Common myeloid progenitor, CD34-positive (primary cell): Measurements from ENCODE around the gene LCE3C. TPM values are rescaled to one million over a fixed set of nuclear protein-coding genes. Genes with fewer than 3 reads are reported as not detected.
"Not testable (repeated sequence)": the region's sequence is repeated elsewhere in the genome, so short reads cannot be mapped to it uniquely, and the experiment has no call there.

Experiments
- CTCF ChIA-PET: fragments of 350-600 bp; sonication (Branson Sonifier 250); formaldehyde crosslinking; loops from one replicate; lab custom pipeline; 2021; ENCODE audit warnings: antibody characterized with exemption; lab: Charles Lee
- POLR2A ChIA-PET: fragments of 350-600 bp; sonication (Branson Sonifier 250); formaldehyde crosslinking; loops from one replicate; lab custom pipeline; 2021; ENCODE audit warnings: antibody characterized with exemption; lab: Charles Lee
- DNase-seq, 3 donors: peaks; one replicate each; pipeline versions ENCODE4 v3.0.0 to v3.0.0-alpha.2; 2013
- H3K27ac ChIP-seq, 2 experiments: 1 replicate in 1 of 2; 2 replicates in 1 of 2; pipeline ENCODE4 v1.7.0; 2013; ENCODE audit warnings: inconsistent platforms in 2 of 2, low read length in 2 of 2, mild to moderate bottlenecking in 2 of 2, low read depth in 1 of 2, moderate library complexity in 1 of 2; ENCODE audit not compliant: severe bottlenecking in 2 of 2, insufficient read depth in 1 of 2, poor library complexity in 1 of 2
- H3K27me3 ChIP-seq, 5 experiments: replicated peaks in 2 of 5; 1 replicate in 3 of 5; 2 replicates in 2 of 5; pipeline versions ENCODE4 v1.6.1 to v1.7.0; 2013; ENCODE audit warnings: low read length in 4 of 5, mild to moderate bottlenecking in 2 of 5, moderate library complexity in 2 of 5, inconsistent platforms in 1 of 5; ENCODE audit not compliant: insufficient read depth in 5 of 5, control insufficient read depth in 4 of 5
- H3K36me3 ChIP-seq, 4 experiments: 1 replicate in 2 of 4; 2 replicates in 2 of 4; pipeline versions ENCODE4 v1.6.1 to v1.7.0; 2013; ENCODE audit warnings: low read length in 3 of 4, control low read depth in 1 of 4, mild to moderate bottlenecking in 1 of 4; ENCODE audit not compliant: control insufficient read depth in 4 of 4, insufficient read depth in 4 of 4
- H3K4me1 ChIP-seq, 4 experiments: 1 replicate in 3 of 4; 2 replicates in 1 of 4; pipeline versions ENCODE4 v1.6.1 to v1.7.1; 2013; ENCODE audit warnings: low read length in 3 of 4, mild to moderate bottlenecking in 3 of 4, control low read depth in 1 of 4, inconsistent platforms in 1 of 4, moderate library complexity in 1 of 4; ENCODE audit not compliant: control insufficient read depth in 4 of 4, insufficient read depth in 4 of 4; ENCODE audit errors: control extremely low read depth in 1 of 4
- H3K4me3 ChIP-seq, 7 experiments: 1 replicate in 4 of 7; 2 replicates in 3 of 7; pipeline versions ENCODE4 v1.5.1 to v1.7.0; 2013; ENCODE audit warnings: mild to moderate bottlenecking in 7 of 7, low read length in 6 of 7, moderate library complexity in 6 of 7, inconsistent platforms in 2 of 7, low read depth in 2 of 7, control low read depth in 1 of 7; ENCODE audit not compliant: insufficient read depth in 4 of 7, control insufficient read depth in 1 of 7; ENCODE audit errors: extremely low read depth in 1 of 7
- H3K9me3 ChIP-seq, 5 experiments: 1 replicate in 4 of 5; 2 replicates in 1 of 5; pipeline versions ENCODE4 v1.6.1 to v1.7.1; 2013; ENCODE audit warnings: low read length in 4 of 5, mild to moderate bottlenecking in 2 of 5, inconsistent platforms in 1 of 5, low read depth in 1 of 5, moderate library complexity in 1 of 5; ENCODE audit not compliant: control insufficient read depth in 4 of 5, insufficient read depth in 2 of 5; ENCODE audit errors: control extremely low read depth in 1 of 5
- WGBS: methylation state at CpG from one replicate; pipeline ENCODE4 v1.1.5; 2013; ENCODE audit not compliant: insufficient coverage; 5-methylcytosine and 5-hydroxymethylcytosine counted together
- polyA plus RNA-seq: library from polyadenylated mRNA; unstranded; fragments of 120-200 nt; gene quantifications from one replicate; pipeline ENCODE4 v1.2.1, GENCODE V29; 2013

The LCE3C gene
- not detected for polyA plus RNA-seq

- Histone ChIP-seq H3K4me1 (no peaks in the 10 kb centered on the region), H3K4me3 (no peak within 1 kb of the TSS), H3K27ac (no peak within 1 kb of the TSS), H3K36me3 (no peaks in the 10 kb centered on the region), H3K27me3 (no peaks in the 10 kb centered on the region), H3K9me3 (no peaks in the 10 kb centered on the region)
- WGBS: no CpG with 5 or more reads among the region's 4 CpGs
- no peak for DNase-seq
- ChIA-PET POLR2A (no interaction called here), CTCF (no interaction called here)
Observed at GRCh38 chr1:152599934-152600333, at the start of gene LCE3C. Gene LCE3C, plus strand, starts transcription at chr1:152600234. Its CDS starts 498 bp downstream, at chr1:152600732.

- POLR2A ChIA-PET: no interaction called here
- CTCF ChIA-PET: no interaction called here
- DNase-seq: no peak
- H3K27me3 ChIP-seq: peaks cover 0 to 2% (median 0%) of the 10 kb centered on the region in 5 experiments
- H3K4me1 ChIP-seq: no peaks in the 10 kb centered on the region
- no peak overlapping the region for H3K4me3 ChIP-seq
- WGBS: 83% methylated on average over 1 of the region's 2 CpGs
- H3K36me3 ChIP-seq: no peaks in the 10 kb centered on the region
- H3K27ac ChIP-seq: no peak overlapping the region
- peaks cover 0 to 8% (median 0%) of the 10 kb centered on the region in 5 experiments for H3K9me3 ChIP-seq
Observed at GRCh38 chr1:152565115-152565514, 34.9 kb upstream of the LCE3C start.

- DNase-seq: no peak
- Histone ChIP-seq H3K9me3 (peaks cover 0 to 8% (median 0%) of the 10 kb centered on the region in 5 experiments), H3K4me1 (no peaks in the 10 kb centered on the region), H3K36me3 (no peaks in the 10 kb centered on the region), H3K4me3 (no peak overlapping the region), H3K27me3 (peaks cover 0 to 2% (median 0%) of the 10 kb centered on the region in 5 experiments), H3K27ac (no peak overlapping the region)
- ChIA-PET CTCF (no interaction called here), POLR2A (no interaction called here)
- 83% methylated on average over 2 of the region's 14 CpGs for WGBS
Observed at GRCh38 chr1:152565535-152566215, 34.4 kb upstream of the LCE3C start.

GRCh38 chr1:152566681-152567080, 33.4 kb upstream of the LCE3C start, which contains the start of gene LCE3E:
Gene LCE3E, minus strand, starts transcription at chr1:152566780. Its CDS starts 572 bp downstream, at chr1:152566208.
- 100% methylated on average over 1 of the region's 1 CpG for WGBS
- Histone ChIP-seq H3K9me3 (peaks cover 0 to 8% (median 0%) of the 10 kb centered on the region in 5 experiments), H3K4me1 (no peaks in the 10 kb centered on the region), H3K27me3 (peaks cover 0 to 2% (median 0%) of the 10 kb centered on the region in 5 experiments), H3K36me3 (no peaks in the 10 kb centered on the region), H3K4me3 (no peak within 1 kb of the TSS), H3K27ac (no peak within 1 kb of the TSS)
- ChIA-PET POLR2A (no interaction called here), CTCF (no interaction called here)
- no peak for DNase-seq

- no peak for DNase-seq
- WGBS: 88% methylated on average over 2 of the region's 2 CpGs
- H3K9me3 ChIP-seq: no peaks in the 10 kb centered on the region
- no peaks in the 10 kb centered on the region for H3K4me1 ChIP-seq
- H3K27me3 ChIP-seq: peaks cover 0 to 16% (median 3%) of the 10 kb centered on the region in 5 experiments
- CTCF ChIA-PET: no interaction called here
- POLR2A ChIA-PET: no interaction called here
- H3K4me3 ChIP-seq: no peak overlapping the region
- H3K36me3 ChIP-seq: no peaks in the 10 kb centered on the region
- no peak overlapping the region for H3K27ac ChIP-seq
Observed at GRCh38 chr1:152577168-152577567, 22.9 kb upstream of the LCE3C start.

- H3K4me1 ChIP-seq, CTCF ChIA-PET, H3K27ac ChIP-seq, H3K9me3 ChIP-seq, DNase-seq, H3K4me3 ChIP-seq, H3K36me3 ChIP-seq, POLR2A ChIA-PET: not testable (repeated sequence)
- H3K27me3 ChIP-seq: peaks cover 0 to 12% (median 0%) of the 10 kb centered on the region in 5 experiments
- 93% methylated on average over 5 of the region's 9 CpGs for WGBS
Observed at GRCh38 chr1:152579526-152579925, 20.5 kb upstream of the LCE3C start.

- CTCF ChIA-PET: no interaction called here
- no peak within 1 kb of the TSS for H3K4me3 ChIP-seq
- no peak within 1 kb of the TSS for H3K27ac ChIP-seq
- no peaks in the 10 kb centered on the region for H3K36me3 ChIP-seq
- no peaks in the 10 kb centered on the region for H3K4me1 ChIP-seq
- H3K27me3 ChIP-seq: peaks cover 0 to 9% (median 0%) of the 10 kb centered on the region in 5 experiments
- no peak for DNase-seq
- no peaks in the 10 kb centered on the region for H3K9me3 ChIP-seq
- WGBS: 81% methylated on average over 3 of the region's 4 CpGs
- POLR2A ChIA-PET: no interaction called here
Observed at GRCh38 chr1:152580433-152580832, 19.6 kb upstream of the LCE3C start, which contains the start of gene LCE3D. Gene LCE3D, minus strand, starts transcription at chr1:152580516. Its CDS starts 580 bp downstream, at chr1:152579936.
